Testis (tissue), 5 donors: ENCODE results near the gene OR8B12. TPM values are rescaled to one million over a fixed set of nuclear protein-coding genes. Genes with fewer than 3 reads are reported as not detected.

Experiments
- DNase-seq: peaks from one replicate; pipeline ENCODE4 v3.0.0-alpha.2; 2019
- H3K27ac ChIP-seq, 2 donors: fragments of 200-600 bp; sonication (generic); one replicate each; pipeline ENCODE4 v1.5.1; 2019
- H3K27me3 ChIP-seq: fragments of 200-600 bp; sonication (generic); one replicate; pipeline ENCODE4 v1.5.1; 2019
- H3K36me3 ChIP-seq: fragments of 200-600 bp; sonication (generic); one replicate; pipeline ENCODE4 v1.5.1; 2017; ENCODE audit warnings: low read depth; ENCODE audit errors: missing control alignments
- H3K4me1 ChIP-seq: fragments of 200-600 bp; sonication (generic); one replicate; pipeline ENCODE4 v1.5.1; 2019
- H3K4me3 ChIP-seq, 2 donors: fragments of 200-600 bp; sonication (generic); one replicate each; pipeline ENCODE4 v1.5.1; 2017 to 2019
- H3K9me3 ChIP-seq: fragments of 200-600 bp; sonication (generic); one replicate; pipeline ENCODE4 v1.5.1; 2017
- CTCF ChIP-seq, 3 experiments: fragments of 450-650 bp in 2 of 3; fragments of 200-600 bp in 1 of 3; sonication (generic) in 1 of 3; IDR thresholded peaks; one replicate each; pipeline ENCODE4 v1.5.1; 2016 to 2019; ENCODE audit warnings: antibody characterized with exemption in 3 of 3, mild to moderate bottlenecking in 2 of 3, moderate library complexity in 1 of 3
- POLR2A ChIP-seq: fragments of 450-650 bp; IDR thresholded peaks from one replicate; pipeline ENCODE4 v1.6.1; 2017; ENCODE audit warnings: antibody characterized with exemption, mild to moderate bottlenecking, moderate library complexity
- WGBS, 2 donors: methylation state at CpG; one replicate each; pipeline ENCODE4 v1.1.5; 2018; 5-methylcytosine and 5-hydroxymethylcytosine counted together
- intact Hi-C: fragments of 100-400 bp; cut with DNase I; formaldehyde crosslinking; loops from one replicate; pipeline ENCODE4 v1.15.1; 2023; ENCODE audit warnings: low total_unique reads
- long read RNA-seq, 2 donors: transcript quantifications; one replicate each; lab custom pipeline, GENCODE V29; 2026
- polyA plus RNA-seq: library from polyadenylated mRNA; stranded (reverse); fragments of 350-450 nt; fragmentation: Illumina TruSeq; extraction: RNeasy Lipid Tissue Mini Kit (QIAGEN cat#74804); gene quantifications from one replicate; pipeline ENCODE4 v1.2.3, GENCODE V29; 2014; ENCODE audit warnings: low read depth, low replicate concordance; ENCODE audit not compliant: insufficient read depth
- total RNA-seq, 2 donors: library from RNA; depleted of rRNA; stranded (reverse); fragments of >200 nt; gene quantifications; one replicate each; pipeline ENCODE4 v1.2.3, GENCODE V29; 2016

Gene OR8B12
- total RNA-seq (not detected), polyA plus RNA-seq (not detected)
- long read RNA-seq, donor 1: 0 reads
- long read RNA-seq, donor 2: 0 reads

- H3K36me3 ChIP-seq: no peaks in the 10 kb centered on the region
- intact Hi-C loops: no loop called here
- WGBS, 2 donors: 88 to 91% methylated on average over 5 of the region's 5 CpGs
- no peak within 1 kb of the TSS for H3K4me3 ChIP-seq
- no peak within 1 kb of the TSS for H3K27ac ChIP-seq
- no peak for DNase-seq
- no peaks in the 10 kb centered on the region for H3K9me3 ChIP-seq
- H3K4me1 ChIP-seq: no peaks in the 10 kb centered on the region
- H3K27me3 ChIP-seq: no peaks in the 10 kb centered on the region
- TF ChIP-seq POLR2A (no peak), CTCF (IDR thresholded peaks at IDR 0.05) (no peak)
These were observed at the start of gene OR8B12 for GRCh38 chr11:124543554-124543953. OR8B12 (minus strand) TSS chr11:124543654; CDS start chr11:124543654, 0 bp downstream.

GRCh38 chr11:124592627-124593026, 49.2 kb upstream of the OR8B12 start:
- 60 to 77% methylated on average over 6 of the region's 6 CpGs for WGBS, 2 donors
- H3K36me3 ChIP-seq: no peaks in the 10 kb centered on the region
- no peaks in the 10 kb centered on the region for H3K27me3 ChIP-seq
- H3K27ac ChIP-seq: no peak overlapping the region
- TF ChIP-seq CTCF (IDR thresholded peaks at IDR 0.05): no peak
- no peak for TF ChIP-seq POLR2A
- no peaks in the 10 kb centered on the region for H3K4me1 ChIP-seq
- H3K9me3 ChIP-seq: no peaks in the 10 kb centered on the region
- intact Hi-C loops: no loop called here
- no peak overlapping the region for H3K4me3 ChIP-seq
- DNase-seq: no peak

- intact Hi-C loops: no loop called here
- Histone ChIP-seq H3K27ac (no peak overlapping the region), H3K27me3 (no peaks in the 10 kb centered on the region), H3K4me1 (no peaks in the 10 kb centered on the region), H3K9me3 (no peaks in the 10 kb centered on the region), H3K4me3 (no peak overlapping the region), H3K36me3 (no peaks in the 10 kb centered on the region)
- 59 to 72% methylated on average over 2 of the region's 2 CpGs for WGBS, 2 donors
- DNase-seq: no peak
- TF ChIP-seq POLR2A (no peak), CTCF (IDR thresholded peaks at IDR 0.05) (no peak)
These were observed 48.0 kb upstream of the OR8B12 start for GRCh38 chr11:124591430-124591829.

- peak; percentile 78 for DNase-seq
- WGBS, 2 donors: 49 to 55% methylated on average over 3 of the region's 3 CpGs
- no peaks in the 10 kb centered on the region for H3K4me1 ChIP-seq
- TF ChIP-seq POLR2A: no peak
- peak; percentile 26 to 47 (median 45) for TF ChIP-seq CTCF (IDR thresholded peaks at IDR 0.05)
- intact Hi-C loops: no loop called here
- no peaks in the 10 kb centered on the region for H3K9me3 ChIP-seq
- no peak overlapping the region for H3K27ac ChIP-seq
- H3K4me3 ChIP-seq: no peak overlapping the region
- H3K27me3 ChIP-seq: no peaks in the 10 kb centered on the region
- H3K36me3 ChIP-seq: no peaks in the 10 kb centered on the region
These were observed 42.9 kb upstream of the OR8B12 start for GRCh38 chr11:124586238-124586860.
